ENCODE data around the gene ECE2.

GRCh38 chr3:184311633-184312032 lies 35.8 kb downstream of the ECE2 start:
- TF ChIP-seq CTCF (IDR thresholded peaks at IDR 0.05; ENCODE audit: low read length) (no peak), EZH2 (optimal IDR thresholded peaks at IDR 0.05; ENCODE audit: low read depth, low read length) (no peak), EZH2phosphoT487 (IDR thresholded peaks at IDR 0.05; ENCODE audit: low read length) (no peak)

All from MM.1S (cell line).